GM18511 (cell line): ENCODE data around the gene KCNN2.
"Not testable (repeated sequence)": the region's sequence is repeated elsewhere in the genome, so short reads cannot be mapped to it uniquely, and the experiment has no call there.

Source experiments
- ATAC-seq: cut with Tn5 transposase; IDR thresholded peaks from one replicate; pipeline ENCODE4 v1.9.1; 2021; ENCODE audit warnings: mild to moderate bottlenecking, moderate library complexity; ENCODE audit not compliant: unreplicated experiment

Gene KCNN2

DNA sequence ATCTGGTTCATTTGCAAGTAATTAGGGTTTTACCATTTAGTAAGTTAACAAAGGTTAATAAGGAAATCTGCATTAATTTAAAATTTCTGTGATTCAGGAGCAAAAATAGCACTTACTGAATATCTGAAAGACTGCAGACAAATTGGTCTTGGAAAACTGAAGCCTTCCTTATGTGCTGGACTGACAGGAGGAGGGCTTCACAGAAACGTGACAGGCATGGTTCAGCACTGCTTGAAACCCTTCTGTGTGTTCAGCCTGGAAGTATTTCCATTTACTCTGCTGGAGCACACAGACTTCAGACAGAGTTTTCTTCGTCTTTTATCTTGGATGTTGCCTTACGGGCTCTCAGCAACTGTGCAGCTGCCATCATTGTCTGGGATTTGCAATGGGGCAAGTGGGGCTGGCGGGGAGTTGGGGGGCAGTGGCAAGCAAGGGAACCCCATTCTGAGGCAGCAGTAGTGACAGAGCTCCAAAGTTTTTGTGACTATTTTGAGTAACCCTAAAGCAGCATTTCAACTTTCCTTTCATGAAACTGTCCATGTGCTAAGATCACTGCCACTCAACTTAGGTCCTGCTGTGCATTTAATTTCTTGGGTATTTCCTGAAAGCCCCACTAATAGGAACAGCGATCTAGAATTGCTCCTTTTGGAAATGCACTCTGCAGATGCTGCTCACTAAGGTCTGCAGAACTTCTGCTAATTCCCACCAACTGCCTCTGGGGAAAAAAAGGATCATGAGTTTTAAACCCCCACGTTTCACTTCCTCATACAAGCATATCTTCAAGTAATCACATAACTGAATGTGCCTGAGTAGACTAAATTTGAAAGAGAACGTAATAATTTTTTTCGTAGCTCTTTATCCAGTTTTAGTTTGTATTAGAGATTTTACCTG lies 56.6 kb downstream of the KCNN2 start:
- ATAC-seq = peak; percentile 99

GRCh38 chr5:114419067-114419388 lies 57.2 kb downstream of the KCNN2 start:
- peak; percentile 52 for ATAC-seq

GRCh38 chr5:114419959-114420358 lies 58.1 kb downstream of the KCNN2 start:
- ATAC-seq = no peak

DNA sequence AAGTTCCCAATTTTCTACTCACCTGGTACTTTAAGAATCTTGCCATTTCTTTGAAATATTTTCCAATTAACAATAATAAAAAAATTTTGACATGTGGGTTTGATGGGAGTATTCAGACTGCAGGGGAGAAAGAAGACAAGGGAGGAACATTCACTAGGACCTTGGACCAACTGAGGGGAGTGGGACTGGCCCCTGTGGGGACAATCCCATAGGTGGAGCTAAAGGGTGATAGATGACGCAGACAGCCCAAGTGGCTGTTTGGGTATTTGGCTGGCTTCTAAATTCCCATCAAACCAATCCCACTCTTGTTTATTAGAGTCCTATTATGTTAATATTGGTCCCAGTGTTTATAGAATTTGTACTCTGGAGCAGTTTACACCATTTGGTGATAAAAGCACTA lies 65.3 kb downstream of the KCNN2 start:
- ATAC-seq = no peak

DNA sequence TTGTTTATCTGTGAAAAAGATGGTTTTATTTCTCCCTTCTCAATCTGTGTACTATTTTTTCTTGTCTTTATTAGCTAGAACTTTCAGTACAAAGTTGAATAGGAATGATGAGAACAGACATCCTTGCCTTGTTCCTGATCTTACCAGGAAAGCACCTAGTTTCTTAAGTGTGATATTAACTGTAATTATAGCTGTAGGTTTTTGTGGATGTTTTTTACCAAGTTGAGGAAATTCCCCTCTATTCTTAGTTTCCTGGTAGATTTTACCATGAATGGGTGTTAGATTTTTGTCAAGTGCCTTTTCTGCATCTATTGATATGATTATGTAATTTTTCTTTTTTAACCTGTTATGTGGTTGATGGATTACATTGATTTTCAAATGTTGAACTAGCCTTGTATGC lies 68.7 kb downstream of the KCNN2 start:
- ATAC-seq = no peak

- ATAC-seq = not testable (repeated sequence)
These were observed 70.8 kb downstream of the KCNN2 start for GRCh38 chr5:114432684-114433083.

DNA sequence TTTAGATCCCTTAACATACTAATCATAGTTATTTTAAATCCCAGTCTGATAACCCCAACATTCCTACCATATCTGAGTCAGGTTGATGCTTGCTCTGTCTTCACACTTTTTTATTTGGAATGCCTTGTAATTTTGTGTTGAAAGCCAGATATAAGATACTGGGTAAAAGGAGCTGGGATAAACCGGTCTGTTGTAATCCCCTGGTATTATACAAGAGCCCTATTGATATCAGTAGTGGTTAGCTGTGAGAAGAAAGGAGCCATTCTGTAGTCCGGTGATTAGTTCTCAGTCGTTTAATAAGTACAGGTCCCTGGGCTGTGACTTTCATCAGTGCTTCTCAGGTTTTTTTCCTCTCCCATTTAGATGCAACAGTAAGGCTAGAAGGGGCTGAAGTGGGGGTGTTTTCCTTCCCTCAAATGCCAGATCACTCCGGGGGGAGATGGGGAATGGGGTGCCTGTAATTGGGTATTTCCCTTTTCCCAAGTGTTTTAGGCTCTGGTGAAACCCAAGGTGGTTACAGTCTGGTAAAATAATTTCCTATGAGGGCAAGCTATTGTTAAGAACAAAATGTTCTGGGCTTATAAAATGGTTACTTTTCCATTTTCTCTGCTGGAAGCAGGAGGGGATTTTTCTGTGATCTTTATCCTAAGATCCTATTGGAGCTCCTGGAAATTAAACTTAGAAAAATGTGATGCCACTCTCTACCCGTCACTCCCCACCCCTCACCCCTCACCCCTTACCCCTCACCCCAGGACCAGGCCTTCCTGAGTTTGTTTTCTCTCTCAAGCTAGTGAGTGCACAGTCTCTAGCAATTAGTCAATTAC lies 72.7 kb downstream of the KCNN2 start:
- no peak for ATAC-seq

- no peak for ATAC-seq
These were observed 73.3 kb downstream of the KCNN2 start for GRCh38 chr5:114435220-114435481.

DNA sequence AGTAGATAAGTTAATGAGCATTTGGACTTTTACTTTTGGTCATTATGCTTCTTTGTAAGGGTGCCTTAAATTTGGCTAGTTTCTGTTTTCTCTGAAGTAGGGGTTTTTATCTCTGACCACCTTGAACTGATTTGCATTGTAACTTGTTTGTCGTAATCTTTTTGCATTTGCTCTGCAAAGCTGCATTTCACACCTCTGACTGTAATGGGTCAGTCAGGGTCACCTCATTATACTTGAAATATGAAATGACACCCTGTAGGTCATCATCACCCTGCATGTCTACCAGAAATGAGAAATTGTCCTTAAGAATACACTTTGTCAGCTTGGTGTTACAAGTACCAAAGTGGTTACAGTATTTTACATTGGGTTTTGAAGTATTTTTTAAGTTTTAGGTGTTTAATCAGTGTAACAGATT lies 74.0 kb downstream of the KCNN2 start:
- peak; percentile 93 for ATAC-seq

DNA sequence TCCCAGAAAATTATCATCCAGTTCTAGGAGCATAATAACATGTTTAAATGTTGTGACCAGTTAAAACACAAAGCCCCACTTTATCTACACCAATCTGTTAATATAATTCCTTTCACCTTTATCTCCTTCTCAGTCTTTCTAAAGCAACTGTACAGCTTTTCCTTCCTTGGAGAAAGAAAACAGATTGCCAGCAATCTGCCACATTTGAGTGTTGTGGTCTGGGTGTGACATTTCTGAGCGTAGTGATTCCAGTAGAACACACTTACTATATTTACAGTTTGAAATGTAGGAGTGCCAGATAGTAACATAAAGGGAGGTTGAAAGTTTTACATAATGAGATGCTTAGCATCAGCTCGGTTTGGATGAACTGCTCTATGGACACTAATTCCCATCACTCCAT lies 76.1 kb downstream of the KCNN2 start:
- ATAC-seq = no peak

DNA sequence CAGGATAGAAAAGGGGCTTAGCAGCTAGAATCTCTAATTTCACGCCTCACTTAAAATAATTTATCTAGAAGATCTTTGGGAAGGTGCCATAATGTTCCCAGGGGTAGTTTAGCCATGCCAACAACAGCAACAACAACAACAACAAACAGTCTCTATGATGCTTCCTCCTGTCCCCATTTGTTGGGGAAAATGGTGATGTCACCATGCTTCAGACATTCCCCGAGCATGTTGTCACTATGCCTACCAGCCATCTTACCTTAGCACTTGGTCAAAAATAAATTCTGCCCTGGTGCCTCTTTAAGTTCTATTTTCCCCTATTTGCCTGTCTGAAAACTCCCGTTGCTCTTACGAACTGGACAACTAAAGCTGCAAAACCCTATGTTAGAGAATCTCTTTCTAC lies 76.6 kb downstream of the KCNN2 start:
- no peak for ATAC-seq

DNA sequence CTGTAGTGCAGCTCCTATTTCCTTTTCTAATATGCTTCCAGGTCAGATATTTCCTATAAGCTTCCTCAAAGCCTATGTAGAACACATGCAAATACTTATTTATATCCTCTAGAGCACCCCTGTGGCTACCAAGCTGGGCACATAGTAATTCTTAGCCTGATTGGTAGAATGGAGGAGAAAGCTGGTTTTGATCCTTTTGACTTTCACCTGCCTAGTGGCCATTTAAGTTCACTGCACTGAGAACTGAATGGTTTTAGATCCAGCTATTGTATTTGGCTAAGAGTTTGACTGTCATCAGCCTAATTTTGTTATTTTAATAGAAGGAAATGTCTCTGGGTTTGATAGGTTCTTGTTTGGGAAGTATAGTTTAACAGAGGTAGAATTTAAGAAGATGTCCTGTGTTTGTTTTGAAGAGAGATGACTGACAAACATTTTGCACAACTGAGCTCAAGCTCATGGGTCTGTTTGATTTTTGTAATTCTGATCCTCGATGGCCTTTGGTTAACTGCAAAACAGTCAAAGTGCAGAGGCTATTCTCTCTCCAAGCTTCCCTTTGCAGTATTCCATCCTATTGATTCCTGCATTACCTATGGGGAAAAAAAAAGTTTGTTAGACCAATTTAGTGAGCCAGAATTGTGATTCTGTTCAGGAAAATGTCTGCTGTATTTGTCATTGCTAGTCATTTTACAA lies 85.4 kb downstream of the KCNN2 start:
- ATAC-seq = peak; percentile 40

GRCh38 chr5:114448481-114448880 lies 86.6 kb downstream of the KCNN2 start:
- ATAC-seq = no peak

GRCh38 chr5:114449860-114450421 lies 88.1 kb downstream of the KCNN2 start:
- ATAC-seq = peak; percentile 99

- no peak for ATAC-seq
These were observed 88.6 kb downstream of the KCNN2 start for GRCh38 chr5:114450437-114450836.

DNA sequence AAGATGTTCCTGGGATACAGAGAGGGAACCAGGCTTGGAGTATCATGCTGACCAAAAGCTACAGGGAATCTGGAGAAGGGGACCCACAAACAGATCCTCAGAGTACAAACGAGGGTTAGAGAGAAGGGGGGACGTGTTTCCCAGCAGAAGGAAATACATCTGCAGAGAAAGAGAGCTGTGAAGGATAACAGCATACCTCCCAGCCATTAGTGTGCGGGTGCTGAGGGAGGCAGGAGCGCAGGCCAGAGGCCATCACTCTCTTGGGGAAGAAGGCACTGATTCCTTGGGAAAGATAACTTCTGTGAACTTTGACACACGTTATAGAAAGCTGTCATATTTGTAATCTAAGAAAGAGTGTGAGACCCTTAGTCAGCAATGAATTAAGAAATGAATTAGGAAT lies 96.9 kb downstream of the KCNN2 start:
- ATAC-seq = no peak

DNA sequence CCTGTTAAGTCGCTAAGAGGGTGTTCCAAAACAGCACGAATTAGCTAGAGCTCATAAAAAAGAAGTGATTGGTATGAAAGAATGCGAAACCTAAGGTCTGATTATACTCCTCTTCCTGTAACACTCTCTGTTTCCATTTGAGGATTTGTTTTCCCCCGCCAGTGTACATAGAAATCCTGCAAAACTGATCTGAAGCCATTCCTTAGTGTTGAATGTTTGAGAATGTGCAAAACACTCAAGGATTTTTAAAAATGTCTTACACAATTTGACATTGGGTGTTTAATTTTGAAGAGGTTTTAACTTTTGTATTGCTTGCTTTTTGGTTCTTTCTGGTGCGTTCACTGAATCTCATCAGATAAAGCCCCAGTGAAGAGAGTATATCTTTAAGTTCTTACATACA lies 105.3 kb downstream of the KCNN2 start:
- no peak for ATAC-seq

DNA sequence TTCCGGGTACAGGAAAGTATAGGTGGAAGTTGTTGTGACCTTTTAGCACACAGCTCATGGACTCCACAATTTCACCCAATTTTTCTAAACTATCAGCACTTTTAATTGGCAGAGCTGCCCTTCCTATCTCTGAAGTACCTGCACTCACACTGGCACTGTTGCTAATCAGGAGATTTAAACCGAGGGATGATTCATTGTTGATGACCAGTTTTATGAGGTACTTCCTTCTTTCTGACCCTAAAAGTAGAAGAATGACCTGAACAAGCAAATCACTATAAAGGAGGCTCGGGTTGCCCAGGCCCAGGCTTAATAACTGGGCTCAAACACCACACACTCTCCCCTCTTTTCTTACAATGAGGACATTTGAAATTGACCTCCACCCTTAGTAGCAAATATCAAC lies 105.9 kb downstream of the KCNN2 start:
- no peak for ATAC-seq

GRCh38 chr5:114469372-114469771 lies 107.5 kb downstream of the KCNN2 start:
- no peak for ATAC-seq

DNA sequence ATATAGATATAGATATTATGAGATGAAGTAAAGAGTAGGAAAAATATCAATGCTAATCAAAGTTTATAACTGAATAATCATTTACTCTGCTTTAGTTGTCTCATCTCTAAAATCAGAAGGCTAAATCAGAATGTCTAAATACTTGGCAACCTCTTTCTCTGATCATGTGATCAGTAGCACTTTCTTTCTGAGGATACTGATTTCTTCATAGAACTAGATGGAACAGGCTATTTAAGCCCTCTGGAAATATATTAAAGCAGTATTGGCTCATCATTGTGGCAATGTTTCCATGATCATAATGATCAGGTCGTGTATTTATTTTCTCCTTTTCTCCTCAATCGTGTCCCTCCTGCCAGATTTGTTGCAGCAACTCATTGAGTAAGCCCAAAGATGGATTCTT lies 109.7 kb downstream of the KCNN2 start:
- no peak for ATAC-seq

DNA sequence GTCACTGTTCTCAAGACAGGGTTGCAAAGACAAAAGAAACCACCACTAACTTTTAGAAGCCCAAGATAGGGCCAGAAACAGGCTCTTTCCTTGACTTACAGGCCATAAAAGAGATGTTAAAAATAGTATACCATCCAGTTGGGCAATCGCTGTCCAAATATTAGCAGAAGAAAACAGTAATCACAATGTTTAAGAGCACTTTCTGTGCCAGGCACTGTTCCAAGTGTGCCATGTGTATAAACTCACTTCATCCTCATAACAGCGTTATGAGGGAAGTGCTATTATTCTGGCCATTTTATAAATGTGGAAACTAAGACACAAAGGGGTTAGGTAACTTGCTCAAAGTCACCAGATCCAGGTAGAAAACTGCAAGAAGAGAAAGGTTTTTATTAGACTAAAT lies 111.7 kb downstream of the KCNN2 start:
- no peak for ATAC-seq
